Stimulated activated CD4-positive, alpha-beta T cell treated with anti-CD3 and anti-CD28 coated beads, Interleukin-4, amount 100 ng/mL, for 1 hour (primary cell): ENCODE data around the gene GATA2.

Experiments used
- DNase-seq: peaks from one replicate; pipeline ENCODE4 v3.0.0-alpha.2; 2020

GATA2 gene

DNA sequence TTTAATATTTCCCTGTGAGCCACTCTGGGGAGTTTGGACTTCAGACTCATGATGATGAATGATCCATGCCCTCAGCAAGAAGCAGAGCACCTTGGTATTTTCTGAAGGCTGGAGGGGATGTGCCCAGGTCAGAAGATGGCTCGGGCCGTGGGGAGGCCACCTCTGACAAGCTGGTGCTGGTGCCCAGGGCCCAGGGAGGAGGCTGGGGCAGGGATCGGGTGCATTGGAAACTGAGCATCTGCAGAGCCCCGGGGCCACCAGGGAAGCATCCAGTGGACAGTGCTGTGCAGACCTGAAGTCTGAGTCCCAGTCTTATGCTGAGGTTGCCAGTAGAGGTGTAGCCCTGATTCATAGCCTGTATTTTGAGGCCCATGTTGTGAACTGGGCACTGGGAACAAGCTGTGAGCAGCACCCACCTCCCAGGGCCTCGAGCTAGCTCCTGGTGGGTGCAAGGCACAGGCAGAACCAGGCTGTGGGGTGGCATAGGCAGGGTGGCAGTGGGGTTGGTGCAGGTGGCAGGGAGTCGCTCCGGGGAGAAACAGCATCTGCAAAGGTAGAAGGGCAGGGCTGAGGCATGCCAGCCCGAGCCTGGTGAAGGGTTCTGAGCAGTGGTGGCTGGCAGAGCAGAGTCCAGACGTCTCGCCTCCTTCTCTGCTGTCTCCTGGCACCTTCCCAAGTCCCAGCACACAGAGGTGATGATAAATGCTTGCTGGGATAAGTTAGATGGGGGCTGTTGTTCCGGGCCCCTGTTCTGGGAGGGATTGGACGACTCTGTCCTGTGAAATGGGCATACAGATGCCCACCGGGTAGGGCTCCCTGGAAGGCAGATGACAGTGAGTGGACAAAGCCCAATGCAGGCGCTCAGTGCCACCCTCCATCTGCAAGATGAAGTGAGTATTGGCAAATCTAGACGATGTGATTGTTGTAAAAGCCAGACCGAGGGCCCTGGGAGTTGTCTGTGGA is 36.9 kb downstream of the GATA2 start:
- DNase-seq = no peak

DNA sequence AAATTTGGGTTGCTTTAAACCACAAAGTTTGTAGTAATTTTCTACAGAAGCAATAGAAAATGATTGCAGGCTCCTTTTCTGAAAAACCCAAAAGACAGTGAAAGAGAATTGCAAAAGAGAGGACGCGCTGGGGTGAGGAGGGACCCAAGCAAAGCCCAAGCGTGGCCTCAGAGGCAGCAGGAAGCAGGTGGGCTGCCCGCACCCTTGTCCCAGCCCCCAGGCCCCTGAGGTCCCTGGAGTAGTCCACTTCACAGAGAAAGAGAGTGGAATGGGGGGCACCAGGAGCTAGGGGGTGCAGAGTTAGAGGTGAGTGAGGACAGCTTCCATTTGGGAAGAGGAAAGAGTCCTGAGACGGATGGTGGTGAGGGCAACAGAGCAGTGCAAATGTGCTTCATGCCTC is 37.9 kb downstream of the GATA2 start:
- DNase-seq = no peak

DNA sequence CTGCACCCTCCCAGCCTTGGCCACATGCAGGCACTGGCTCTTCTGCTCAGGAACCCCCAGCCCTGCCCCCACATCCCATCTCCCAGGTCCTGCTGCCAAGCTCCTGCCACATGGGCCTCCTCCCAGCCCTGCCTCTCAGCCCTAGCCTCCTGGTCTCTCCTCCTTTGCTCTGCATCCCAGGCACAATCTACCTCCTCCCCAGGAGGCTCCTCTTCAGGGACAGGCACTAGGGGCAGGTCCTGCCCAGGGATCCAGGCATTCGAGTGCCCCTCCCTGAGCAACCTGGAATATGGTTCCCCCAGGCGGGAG is 38.7 kb downstream of the GATA2 start:
- DNase-seq = no peak

DNA sequence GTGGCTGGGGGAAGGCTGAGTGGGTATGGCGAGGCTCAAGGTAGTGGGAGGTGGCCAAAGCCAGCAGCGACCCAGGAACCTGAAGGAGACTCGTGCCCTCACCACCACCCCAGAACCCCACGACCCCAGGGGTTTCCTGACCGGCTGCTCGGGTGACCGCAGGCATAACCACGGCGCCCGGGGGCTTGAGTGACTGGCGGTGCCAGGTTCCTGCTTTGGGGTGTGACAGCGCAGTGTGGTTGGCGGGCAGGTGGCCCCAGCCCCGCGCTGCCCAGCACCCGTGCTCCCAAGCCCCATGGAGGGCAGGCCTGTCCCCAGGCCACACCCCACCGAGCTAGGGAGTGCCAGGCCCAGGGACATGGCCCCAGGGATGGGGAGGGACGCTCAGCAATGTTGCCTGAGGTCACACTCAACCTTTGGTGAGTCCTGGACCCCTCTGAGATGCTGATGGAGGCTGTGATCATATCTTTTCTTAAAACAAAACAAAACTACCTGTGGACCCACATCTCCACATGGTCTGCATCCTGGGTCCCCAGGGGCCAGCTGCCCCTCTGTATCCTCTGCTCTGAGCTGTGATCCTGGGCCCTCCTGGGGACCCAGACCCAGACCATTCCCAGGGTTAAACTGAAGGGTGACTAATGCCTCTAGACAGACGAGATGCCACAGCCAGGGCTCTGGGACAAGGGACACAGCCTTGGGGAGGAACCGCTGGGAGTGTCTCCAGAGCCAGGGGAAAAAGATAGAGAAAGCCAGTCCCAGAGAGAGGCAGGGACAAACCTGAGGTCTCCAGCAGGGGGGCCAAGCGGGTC is 39.3 kb downstream of the GATA2 start:
- no peak for DNase-seq

DNA sequence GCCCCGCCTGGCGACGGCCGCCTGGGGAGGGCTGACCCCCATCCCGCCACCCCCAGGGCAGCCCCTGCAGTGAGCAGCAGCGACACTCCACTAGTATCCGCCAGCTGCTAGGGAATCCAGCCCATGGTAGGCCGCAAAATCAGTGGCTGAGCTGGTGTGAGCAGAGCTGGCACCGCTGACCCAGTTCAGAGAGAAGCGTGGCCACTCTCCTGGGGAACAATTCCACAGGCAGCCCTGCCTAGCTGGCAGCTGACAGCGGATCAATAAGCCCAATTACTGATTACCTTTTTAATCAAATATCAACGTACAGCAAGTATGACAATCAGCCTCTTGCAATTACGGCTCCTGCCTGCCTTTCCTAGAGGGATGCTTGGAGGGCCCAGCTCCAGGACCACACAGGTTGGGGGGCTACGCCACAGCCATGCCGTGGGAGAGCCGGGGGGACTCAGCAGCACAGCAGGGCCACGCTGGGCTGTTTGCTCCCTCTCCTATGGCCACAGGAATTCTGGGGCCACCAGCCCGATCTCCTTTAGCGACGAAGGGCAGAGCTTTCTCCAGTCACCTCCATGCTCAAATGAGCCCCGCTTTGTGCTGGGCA is 40.2 kb downstream of the GATA2 start:
- no peak for DNase-seq

DNA sequence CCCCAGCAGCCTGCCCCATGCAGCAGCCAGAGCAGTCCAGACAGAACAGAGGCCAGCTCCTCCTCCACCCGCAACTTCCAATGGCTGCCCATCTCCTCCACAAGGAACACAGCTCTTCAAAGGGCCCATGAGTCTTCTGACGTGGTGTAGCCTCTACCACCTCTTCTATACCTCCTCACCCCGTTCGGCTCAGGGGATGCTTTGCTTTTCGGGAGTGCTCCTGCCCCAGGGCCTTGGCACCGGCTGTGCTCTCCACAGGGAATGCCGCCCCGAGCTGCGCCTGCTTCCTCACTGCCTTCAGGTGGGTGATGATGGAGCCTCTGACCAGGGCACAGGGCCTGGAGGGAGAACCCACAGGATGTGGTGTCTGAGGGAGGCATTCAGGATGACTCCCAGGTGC is 40.9 kb downstream of the GATA2 start:
- DNase-seq = no peak

DNA sequence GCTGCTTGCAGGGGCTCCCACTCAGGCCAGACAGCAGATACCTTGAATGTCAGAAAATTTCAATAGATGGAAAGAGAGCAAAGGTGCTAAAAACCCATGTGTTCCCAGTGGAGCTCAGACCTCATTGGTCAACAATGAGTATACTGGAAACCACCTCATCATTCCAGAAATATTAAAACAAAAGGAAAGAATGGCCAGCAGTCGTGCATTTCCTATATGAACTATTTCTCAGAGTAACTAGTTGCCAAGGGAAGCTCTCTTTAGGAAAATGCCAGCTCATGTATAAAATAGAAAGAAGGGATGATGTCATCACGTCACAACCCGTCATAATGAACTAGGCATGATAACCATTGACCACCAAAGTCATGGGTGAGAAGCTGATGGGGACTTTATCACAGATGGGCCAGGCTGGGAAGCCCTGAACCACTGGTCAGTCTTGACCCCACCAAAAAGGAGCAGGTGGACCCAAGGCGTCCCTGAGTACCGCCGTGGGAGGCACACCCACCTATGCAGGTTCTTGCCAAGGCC is 43.8 kb downstream of the GATA2 start:
- no peak for DNase-seq

DNA sequence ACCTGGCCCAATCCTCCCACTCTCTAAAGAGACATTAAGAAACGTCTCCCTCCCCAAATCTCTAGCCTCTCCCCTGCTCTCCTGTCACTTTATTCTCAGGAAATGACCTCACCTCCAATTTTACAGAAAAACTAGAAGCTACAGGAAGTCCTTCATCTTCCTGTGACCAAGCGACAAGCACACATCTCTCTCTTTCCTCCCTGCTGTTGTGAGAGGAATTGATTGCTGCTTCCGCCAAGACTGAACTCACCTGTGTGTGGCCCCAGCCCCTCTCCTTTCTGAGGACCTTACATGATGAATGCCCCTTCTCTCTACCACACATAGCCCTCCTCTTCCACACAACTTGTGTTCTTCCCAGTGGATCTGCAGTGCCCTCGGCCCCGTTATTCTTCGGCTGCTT is 44.5 kb downstream of the GATA2 start:
- DNase-seq = no peak

DNA sequence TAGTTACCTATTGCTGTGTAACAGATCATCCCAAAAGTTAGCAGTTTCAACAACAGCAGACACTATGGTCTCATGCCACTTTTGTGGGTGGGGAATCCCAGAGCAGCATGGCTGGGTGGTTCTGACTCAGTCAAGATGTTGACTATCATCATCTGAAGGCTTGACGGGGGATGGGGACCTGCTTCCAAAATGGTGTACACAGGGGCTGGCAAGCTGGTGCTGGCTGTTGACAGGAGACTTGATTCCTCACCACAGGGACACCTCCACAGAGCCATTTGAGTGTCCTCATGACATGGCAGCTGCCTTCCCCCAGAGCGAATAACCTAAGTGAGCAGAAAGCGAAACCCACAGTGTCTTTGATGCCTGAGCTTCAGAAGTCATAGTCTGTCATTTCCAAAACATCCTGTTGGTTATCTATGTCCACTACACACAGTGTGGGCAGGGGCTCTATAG is 45.4 kb downstream of the GATA2 start:
- DNase-seq = peak; percentile 50

DNA sequence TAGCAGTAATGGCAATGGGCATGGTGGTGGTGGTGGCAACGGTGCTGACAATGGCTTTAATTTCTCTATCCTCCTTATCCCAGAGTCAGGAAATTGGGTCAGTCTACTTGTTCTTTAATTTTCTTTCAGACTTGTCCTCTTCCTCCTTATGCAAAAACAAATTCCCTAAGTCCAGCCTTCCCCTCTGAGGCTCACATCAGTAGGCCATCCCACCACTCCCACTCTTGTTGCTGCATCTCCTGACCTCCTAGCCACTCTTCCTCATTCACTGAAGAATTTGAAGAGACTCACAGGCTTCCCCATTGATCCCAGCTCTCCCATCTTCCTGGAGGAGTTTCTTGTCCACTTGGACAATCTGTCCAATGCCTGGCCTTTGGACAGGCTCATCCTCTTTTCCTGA is 46.2 kb downstream of the GATA2 start:
- DNase-seq = no peak

DNA sequence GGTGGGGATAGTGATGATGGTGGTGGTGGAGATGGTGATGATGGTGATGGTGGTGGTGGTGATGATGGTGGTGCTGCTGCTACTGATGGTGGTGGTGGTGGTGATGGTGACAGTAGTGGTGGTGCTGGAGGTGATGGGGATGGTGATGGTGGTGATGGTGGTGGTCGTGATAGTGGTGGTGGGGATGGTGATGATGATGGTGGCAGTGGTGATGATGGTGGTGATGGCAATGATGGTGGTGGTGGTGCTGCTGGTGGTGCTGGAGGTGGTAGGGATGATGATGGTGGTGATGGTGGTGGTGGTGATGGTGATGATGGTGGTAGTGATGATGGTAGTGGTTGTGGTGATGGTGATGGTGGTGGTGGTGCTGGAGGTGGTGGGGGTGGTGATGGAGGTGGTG is 47.6 kb downstream of the GATA2 start:
- DNase-seq = no peak

DNA sequence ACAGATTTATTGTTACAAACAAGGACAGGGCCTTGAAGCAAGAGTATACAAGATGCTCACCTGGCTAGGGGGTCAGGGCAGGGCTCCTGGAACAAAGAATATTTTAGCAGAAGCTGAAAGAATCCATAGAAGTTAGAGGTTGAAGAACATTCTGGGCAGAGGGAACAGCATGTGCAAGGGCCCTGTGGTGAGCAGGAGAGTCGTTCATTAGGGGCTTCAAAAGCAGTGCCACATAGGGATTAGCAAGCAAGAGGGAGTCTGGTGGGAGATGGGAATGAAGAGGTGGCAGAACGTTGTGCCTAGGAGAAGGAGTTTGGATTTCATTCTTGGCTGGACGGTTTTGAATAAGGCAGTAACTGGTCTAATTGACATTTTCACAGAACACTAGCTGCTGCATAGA is 49.2 kb downstream of the GATA2 start:
- DNase-seq = no peak

DNA sequence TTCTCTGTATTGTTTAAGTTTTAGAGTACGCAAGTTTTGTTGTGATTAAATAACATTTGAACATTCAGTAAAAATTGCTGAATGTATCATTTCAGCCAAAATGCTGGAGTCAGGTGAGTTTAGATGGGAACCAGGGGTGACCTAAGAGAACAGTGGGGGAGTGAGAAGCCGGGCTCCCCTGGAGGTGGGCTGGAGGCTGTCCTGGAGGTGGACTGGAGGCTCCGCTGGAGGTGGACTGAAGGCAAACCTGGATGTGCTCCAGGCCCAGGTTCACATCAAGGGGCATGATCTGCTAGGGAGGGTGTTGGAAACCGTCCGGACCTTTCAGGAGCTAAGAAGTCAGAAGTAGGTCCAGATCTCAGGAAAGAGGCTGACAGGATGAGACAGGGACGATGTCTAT is 50.1 kb downstream of the GATA2 start:
- no peak for DNase-seq

DNA sequence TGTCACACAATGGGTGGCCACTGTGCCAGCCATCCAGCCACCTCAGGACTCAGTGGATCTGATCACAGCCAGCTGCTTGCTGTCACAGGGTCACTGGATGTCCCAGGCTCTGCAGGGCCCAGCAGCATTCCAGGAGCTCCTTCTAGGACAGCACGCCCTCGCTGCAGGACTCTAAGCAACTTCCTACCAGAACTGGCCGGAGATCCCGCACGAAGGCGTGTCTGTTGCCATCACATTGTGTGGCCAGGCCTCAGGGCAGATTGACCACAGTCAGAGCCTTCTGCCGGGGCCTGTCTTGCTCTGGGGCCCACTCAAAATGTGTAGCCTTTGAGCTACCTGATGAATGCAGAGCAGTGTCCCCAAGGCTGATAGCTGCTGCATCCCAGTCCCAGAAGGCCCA is 50.9 kb downstream of the GATA2 start:
- no peak for DNase-seq

DNA sequence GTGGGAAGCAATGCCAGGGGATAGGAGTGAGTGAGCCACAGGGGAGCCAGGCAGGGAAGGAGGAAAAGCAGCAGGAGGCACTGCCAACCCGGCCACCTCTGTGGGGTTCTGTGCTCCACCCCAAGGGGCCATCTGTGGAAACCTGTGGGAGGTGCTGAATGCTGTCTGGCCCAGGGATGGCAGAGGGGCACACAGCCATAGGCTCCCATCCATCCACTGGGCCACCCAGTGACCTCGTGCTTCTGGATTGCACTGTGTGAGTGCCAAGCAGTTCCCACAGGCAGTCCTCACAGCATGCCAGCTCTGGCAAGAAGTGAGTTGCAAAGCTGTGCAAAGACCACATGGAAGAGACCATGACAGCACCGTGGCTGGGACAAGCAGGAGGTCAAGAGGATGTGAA is 53.8 kb downstream of the GATA2 start:
- DNase-seq = no peak

DNA sequence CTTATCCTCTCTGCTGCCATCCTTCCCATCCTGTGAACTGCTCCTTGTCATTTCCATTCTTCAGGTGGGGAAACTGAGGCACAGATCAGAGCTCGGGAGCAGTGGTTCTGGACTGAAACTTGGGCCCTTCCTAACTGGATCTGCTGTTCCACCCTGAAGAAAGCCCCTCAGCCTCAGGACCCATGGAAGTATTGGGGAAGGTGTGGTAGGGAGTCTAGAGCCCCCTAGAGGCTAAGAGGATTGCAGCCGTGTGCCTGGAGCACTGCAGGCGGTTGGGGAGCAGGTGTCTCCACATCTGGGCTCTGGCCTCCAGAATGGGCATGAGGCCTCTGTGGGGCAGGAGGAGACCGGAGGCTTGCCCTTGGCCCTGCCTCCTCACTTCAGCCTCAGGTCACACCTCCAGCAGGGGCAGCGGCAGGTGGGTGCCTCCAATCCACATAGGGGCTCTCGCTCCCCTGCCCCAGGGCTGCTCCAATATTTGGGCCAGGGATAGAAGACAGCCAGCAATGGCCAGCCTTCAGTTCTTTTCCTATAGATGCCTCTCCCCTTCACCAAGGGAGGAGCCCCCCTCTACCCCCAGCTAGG is 54.4 kb downstream of the GATA2 start:
- no peak for DNase-seq

DNA sequence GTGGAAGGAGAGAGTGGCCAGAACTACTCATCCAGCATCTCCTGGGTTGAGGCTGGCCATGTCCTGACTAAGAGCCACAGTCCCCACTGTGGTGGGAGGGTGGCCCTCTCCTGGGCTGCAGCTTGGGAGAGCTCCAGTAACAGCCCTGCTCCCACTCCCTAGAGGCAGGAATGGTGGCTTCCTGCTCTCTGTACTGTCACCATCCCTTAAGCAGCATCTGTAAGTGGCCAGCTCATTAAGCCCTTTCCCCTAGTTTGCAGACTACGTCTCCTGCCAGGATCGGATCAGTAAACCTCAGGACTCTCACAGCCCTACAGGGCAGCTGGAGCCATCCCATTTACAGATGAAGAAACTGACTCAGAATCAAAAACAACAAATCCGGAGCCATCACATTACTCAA is 56.8 kb downstream of the GATA2 start:
- DNase-seq = no peak

DNA sequence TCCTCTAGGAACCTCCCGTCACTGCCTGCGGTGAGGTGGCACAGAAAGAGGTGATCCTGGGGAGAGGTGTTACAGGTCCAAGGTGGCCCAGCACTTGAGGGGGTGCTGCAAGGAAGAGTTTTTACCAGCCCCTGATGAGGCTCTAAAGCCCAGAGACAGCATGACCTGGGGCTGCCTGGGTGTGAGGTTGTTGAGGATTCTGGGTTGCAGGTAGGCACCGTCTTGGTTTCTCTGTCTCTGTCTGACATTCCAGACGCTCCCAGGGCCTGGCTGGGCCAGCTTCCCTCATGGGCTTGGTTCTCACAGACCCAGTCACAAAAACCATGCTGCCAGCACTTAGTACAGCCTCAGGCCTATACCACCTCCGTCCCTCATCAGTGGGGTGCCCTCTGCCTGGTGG is 57.4 kb downstream of the GATA2 start:
- DNase-seq = no peak

DNA sequence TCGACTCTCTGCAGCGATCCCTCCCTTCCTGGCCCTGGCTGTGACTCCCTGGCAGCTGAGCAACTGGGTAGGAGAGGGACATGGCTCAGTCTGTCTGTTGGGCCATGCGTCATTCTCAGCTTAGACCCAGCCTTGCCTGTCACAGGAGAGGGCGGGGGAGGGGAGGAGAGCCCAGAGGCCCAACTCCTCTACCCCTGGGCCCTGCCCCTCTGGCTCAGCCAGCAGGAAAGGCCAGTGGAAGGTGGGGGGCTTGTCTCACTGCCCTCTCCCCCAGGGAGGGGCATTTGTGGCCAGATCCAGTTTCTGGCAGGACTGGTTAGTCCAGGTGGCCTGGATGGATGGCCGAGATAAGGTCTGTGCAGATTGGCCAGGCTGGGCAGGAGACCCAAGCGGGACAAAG is 57.9 kb downstream of the GATA2 start:
- no peak for DNase-seq

DNA sequence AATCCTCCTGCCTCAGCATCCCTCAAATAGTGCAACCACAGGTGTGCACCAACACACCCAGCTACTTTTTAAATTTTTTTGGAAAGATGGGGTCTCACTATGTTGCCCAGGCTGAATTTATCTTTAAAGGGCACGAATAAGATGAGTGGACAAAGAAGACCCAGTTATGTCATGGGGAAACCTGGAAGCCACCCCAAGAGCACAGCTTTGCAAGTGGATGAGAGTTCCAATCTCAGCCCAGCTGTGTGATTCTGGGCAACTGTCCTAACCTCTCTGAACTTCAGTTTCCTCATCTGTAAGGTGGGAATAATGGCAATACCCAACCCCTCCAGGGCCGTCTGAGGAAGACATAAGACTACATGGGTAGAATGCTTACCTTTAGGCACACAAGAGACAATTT is 58.5 kb downstream of the GATA2 start:
- DNase-seq = no peak

DNA sequence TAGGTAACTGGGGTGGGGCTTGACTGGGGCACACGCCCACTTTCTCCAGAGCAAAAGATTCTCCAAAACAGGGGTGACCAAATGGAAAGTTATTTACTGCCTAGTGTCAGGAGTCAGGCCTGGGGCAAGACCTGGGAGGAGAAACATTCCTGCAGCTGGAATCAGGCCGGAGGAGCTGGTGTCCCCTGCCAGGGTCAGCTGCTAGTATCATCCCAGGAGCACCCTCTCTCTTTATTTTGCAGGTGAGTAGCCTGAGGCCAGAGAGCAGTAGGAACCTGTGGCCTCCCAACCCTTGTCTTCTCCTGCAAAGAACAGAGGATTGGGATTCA is 59.2 kb downstream of the GATA2 start:
- no peak for DNase-seq

DNA sequence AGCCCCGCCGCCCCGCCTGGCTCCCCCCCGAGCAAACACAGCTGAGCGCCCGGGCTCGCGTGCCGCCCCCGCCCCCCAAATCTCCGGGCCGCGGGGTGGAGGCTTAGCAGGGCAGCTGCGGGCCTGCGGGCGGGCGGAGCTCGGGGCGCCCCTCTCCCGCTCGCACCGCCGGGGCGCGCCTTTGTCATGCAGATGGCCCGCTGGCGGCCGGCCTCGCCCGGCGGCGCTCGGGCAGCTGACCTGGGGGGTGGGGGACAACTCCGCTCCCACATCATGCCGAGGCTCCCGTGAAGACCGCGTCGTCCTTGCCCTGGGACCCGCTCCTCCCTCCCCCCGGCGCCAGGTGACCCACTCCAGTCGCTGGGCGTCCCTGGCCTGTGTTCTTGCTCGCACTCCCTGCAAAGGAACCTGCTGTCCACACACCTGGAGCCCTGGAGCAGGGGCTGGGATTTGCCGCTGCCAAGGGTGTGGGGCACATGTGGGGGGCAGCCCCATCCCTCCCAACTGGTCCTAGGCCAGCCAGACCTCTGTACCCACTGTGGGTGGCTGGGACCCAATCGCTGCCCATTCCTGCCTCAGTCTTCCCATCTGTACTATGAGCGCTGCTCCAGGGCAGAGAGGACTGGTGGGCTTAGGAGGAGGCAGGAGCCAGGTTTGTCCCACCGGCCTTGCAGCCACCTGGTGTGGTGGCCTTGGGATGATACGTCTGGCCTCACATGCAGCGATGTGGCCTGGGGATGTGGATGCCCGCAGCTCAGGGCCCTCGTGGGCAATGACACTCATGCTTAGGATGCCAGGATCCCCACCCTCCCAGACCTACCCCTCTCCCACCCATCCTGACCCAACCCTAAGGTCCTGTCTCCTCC is 59.8 kb downstream of the GATA2 start:
- DNase-seq = no peak
